NCI-H2227 treated with DMSO at 0.1 percent for 48 hours (cell line): ENCODE results near the gene TSPAN4.
A peak's percentile ranks its signal among the peaks of the same experiment; 100 is the strongest.

Experiments
- DNase-seq: peaks from one replicate; lab custom pipeline; 2025; lab: John Stamatoyannopoulos, UW

TSPAN4 gene

DNA sequence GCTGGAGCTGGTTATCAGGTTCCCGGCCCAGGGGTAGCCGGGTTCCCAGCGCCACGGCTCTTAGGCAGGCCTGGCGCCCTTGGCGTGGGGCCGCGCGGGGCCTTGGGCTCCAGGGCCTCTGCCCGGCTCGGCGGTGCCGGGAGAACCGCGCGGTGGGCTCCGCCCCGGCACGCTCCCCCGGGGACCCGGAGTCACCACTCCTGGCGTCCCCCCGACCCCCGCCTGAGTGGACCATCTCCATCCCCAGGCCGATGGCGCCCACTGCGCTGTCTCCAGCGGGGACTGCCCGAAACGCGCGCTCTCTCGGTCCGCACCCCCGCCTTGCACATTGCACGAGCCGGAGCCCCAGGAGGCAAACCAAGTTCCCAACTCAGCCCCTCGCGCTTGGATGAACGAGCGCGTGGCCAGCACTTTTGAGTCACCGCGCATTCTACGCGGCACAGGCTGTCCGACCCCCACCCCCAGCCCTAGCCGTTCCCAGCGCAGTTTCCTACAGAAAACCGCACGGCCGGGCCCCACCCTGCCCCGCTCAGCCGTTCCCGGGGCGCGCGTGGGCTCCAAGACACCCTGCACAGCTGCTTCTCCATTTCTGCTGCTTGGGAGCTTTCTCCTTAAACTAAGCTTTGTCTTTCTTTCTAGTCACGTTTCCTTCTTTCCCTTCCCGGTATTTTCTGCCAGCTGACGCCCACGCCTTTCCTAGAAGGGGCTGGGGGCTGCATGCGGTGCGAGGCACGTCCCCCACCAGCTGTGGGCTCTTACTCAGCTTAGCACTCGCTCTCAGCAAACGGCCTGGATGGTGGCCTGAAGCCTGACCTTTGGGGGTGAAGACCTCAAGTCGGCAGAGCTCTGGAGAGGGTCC is 68.6 kb downstream of the TSPAN4 start:
- DNase-seq = peak; percentile 56

DNA sequence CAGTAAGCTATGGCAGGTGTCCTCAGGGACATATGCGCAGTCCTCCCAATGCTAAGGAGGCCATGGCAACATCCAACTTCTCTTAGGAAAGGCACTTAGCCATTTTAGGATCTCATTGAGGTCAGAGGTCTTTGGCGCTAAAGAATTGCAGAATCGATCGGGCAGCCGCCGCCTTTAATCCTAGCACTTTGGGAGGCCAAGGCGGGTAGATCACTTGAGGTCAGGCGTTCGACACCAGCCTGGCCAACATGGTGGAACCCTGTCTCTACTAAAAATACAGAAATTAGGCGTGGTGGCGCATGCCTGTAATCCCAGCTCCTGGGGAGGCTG is 69.2 kb downstream of the TSPAN4 start:
- no peak for DNase-seq

DNA sequence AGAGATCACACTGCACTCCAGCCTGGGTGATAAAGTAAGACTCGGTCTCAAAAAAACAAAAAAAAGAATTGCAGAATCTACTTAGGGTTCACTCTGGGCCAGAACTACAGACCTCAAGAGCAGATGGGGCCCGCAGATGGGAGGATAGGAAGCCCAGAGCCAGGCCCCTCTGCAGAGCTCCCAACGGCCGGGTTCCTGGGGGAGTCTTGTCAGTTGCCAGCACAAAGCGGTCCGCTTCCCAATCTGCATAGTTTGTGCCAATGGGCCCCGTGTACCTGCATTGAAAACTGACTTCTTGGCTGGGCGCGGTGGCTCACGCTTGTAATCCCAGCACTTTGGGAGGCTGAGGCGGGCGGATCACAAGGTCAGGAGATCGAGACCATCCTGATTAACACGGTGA is 69.6 kb downstream of the TSPAN4 start:
- DNase-seq = no peak

DNA sequence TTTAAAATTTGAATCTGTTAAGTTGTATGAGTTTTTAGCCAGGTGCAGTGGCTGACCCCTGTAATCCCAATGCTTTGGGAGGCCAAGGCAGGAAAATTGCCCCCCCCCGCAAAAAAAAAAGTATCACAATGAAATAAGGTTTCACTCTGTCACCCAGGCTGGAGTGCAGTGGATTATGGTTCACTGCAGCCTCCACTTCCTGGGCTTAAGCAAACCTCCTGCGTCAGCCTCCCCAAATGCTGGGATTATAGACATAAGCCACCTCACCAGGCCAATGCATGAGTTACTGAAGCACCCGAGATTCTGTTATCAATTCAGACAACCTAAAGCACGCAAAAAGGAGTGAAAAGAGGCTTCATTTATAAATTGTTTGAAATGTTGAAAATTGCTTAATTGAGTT is 70.4 kb downstream of the TSPAN4 start:
- DNase-seq = no peak

DNA sequence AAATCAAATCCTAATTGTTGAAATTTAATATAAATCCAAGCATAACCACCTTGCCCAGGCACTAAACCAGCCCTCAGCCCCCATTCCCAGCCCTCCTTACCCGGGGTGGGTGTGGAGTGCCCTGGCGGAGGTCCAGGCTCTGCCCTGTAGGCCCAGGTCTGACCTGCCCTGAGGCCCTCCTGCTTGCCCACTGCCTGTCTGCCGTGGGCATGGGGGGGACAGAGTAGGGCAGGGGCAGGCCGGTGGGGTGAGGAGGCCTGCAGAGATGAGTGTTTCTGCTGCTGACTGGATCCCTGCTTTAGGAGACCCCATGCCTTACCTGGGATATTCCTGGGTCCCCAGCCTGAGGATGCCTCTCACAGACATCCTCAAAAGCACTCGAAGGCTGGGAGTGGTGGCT is 71.6 kb downstream of the TSPAN4 start:
- no peak for DNase-seq

DNA sequence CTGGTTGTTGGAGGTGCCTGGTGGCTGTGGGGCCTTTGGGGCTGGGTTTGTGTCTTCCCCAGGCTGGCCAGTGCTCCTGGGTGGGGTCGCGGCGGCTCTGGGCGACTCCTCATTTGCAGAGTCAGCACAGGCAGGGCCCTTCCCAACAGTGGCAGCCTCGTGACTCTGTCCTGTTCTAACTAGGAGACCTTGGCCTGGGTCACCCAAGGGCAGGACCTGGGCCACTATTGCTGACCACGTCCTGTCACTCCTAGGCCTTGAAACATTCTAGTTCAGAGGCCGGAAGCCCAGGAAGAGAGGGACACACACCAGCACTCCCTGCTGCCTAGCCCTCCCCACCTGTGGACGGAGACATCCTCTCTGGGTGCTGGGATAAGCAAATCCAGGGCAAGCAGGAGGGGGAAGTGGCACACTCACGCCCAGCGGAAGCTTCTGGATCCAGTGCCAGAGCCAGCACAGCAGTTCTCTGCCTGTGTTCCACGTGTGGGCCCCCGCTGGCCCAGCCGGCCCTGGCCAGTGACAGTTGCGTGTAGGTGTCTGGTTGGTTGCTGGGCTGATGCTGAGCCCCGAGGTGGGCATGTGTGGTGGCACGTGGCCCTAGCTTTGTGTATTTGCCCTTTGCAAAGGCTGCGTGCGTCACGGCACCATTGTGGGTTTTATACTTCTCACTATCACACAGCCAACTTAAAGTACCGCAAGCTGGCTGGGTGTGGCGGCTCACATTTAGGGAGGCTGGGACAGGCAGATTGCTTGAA is 72.3 kb downstream of the TSPAN4 start:
- no peak for DNase-seq
